Psoas muscle (tissue), 8 donors: ENCODE measurements around the gene BTK. TPM values are rescaled to one million over a fixed set of nuclear protein-coding genes. Genes with fewer than 3 reads are reported as not detected.

Experiments used
- ATAC-seq, 4 donors: fragments of 200-7000 bp; cut with Tn5 transposase; one replicate each; pipeline ENCODE4 v1.9.1; 2020; ENCODE audit warnings: moderate library complexity in 3 of 4, mild to moderate bottlenecking in 2 of 4
- DNase-seq, 2 donors: peaks; one replicate each; pipeline ENCODE4 v3.0.0-alpha.2; 2020
- H3K27ac ChIP-seq: fragments of 200-600 bp; one replicate; pipeline ENCODE4 v1.8.0; 2022
- H3K27me3 ChIP-seq, 3 donors: fragments of 200-600 bp in 1 of 3; one replicate each; pipeline versions ENCODE4 v1.6.1 to v1.8.0; 2013 to 2022; ENCODE audit warnings: low read length in 2 of 3, mild to moderate bottlenecking in 2 of 3, moderate library complexity in 1 of 3; ENCODE audit not compliant: insufficient read depth in 3 of 3
- H3K36me3 ChIP-seq, 2 donors: fragments of 200-600 bp in 1 of 2; one replicate each; pipeline versions ENCODE4 v1.6.1 to v1.8.0; 2013 to 2022; ENCODE audit warnings: low read depth in 1 of 2, mild to moderate bottlenecking in 1 of 2, moderate library complexity in 1 of 2; ENCODE audit not compliant: insufficient read depth in 1 of 2
- H3K4me1 ChIP-seq: fragments of 200-600 bp; one replicate; pipeline ENCODE4 v1.8.0; 2022
- H3K4me3 ChIP-seq: fragments of 200-600 bp; one replicate; pipeline ENCODE4 v1.8.0; 2022; ENCODE audit warnings: mild to moderate bottlenecking
- H3K9me3 ChIP-seq: fragments of 200-600 bp; one replicate; pipeline ENCODE4 v1.8.0; 2022
- CTCF ChIP-seq: fragments of 200-600 bp; IDR thresholded peaks from one replicate; pipeline ENCODE4 v1.8.0; 2022; ENCODE audit warnings: antibody characterized with exemption
- WGBS, 3 donors: extraction: QIAGEN DNeasy Blood & Tissue Kit; methylation state at CpG; one replicate each; pipeline versions ENCODE4 v1.1.6 to v1.1.7; 2013; 5-methylcytosine and 5-hydroxymethylcytosine counted together
- intact Hi-C, 2 donors: fragments of 100-400 bp; cut with DNase I; formaldehyde crosslinking; loops; one replicate each; pipeline versions ENCODE4 v1.11.0 to v1.14.2; 2022
- polyA plus RNA-seq, 3 donors: library from polyadenylated mRNA; stranded (reverse); fragments of 200-250 nt; gene quantifications; one replicate each; pipeline ENCODE4 v1.2.3, GENCODE V29; 2013
- total RNA-seq, 4 donors: library from RNA; stranded (reverse); fragmentation: NEBNext Ultra II Directional in 2 of 4; extraction: Animal tissue kit (Norgen Biotek cat#: 25700) in 2 of 4; gene quantifications; one replicate each; pipeline versions ENCODE4 v1.2.1 to v1.2.4, GENCODE V29; 2021 to 2023
- donor health status: healthy with polysubstance abuse.
- donor health status: DM: no; HTN: no; CAD: no; lungs with moderate emphysema.
- donor health status: Bipolar disorder and iron deficiency.
- donor health status: healthy.
- donor health status: DM: yes; HTN: yes; CAD: no.
- donor health status: DM: no; HTN: no; CAD: no.
- donor health status: DM: no; HTN: no; CAD: no.
- donor health status: DM: yes; HTN: yes; CAD: no.

BTK gene
- total and polyA plus RNA-seq, 7 donors = 0.27 to 2.0 (median 0.81) TPM

GRCh38 chrX:101419489-101419888, 33.5 kb upstream of the BTK start:
- no peaks in the 10 kb centered on the region for H3K4me1 ChIP-seq
- peaks cover 0 to 16% (median 0%) of the 10 kb centered on the region in 3 donors for H3K27me3 ChIP-seq
- no peak for ATAC-seq
- no peak for DNase-seq
- intact Hi-C loops = loop anchor here (5.0 to 10.0 kb wide), 5 partner anchors 133 to 505 kb away; partner anchors contain the start of gene ARMCX1 (in 1 of the 2)
- H3K4me3 ChIP-seq = peak overlapping the region; percentile 66
- no peaks in the 10 kb centered on the region for H3K9me3 ChIP-seq
- 58 to 95% (median 71%) methylated on average over 2 of the region's 2 CpGs for WGBS, 3 donors
- peaks cover 0 to 15% of the 10 kb centered on the region in 2 donors for H3K36me3 ChIP-seq
- TF ChIP-seq CTCF = no peak
- no peak overlapping the region for H3K27ac ChIP-seq

DNA sequence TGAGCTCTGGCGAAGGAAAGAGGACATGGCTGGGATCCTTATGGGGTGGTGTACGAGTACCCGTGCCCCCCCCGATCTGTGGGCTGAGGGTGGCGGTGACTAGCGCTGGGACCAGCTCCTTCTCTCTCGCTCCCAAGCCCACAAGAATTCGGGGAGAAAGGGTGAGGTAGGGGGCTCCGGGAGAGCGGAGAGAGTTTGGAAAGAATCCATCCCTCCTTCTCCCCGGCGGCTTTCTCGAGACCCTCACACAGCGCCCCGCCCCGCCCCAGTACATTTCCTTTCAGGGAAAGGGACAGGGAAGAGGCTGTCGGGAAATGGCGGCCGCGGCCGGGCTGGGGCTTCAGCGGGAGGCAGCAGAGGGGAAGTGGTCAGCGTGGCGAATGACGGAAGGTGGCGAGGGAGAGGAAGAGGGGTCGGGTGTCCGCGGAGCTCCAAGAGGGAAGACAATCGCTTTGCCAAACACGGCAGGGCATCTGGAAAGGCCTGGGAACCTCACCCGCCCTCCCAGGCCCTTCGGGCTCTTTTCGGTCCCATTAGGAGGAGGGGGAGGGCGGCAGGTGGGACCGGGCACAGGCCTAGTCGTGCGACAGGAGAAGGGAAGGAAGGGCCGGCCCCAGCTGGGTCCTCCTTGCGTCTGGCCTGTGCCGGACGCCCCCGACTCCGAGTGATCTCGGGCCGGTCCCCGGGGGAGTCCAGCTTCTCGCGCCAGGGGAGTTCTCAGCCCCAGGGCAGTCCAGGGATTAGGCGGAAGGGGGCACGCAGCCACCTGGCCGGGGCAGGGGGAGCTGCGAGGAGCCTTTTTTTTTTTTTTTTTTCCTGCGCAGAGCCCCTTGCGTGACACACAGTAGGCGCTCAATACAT, 32.2 kb upstream of the BTK start:
- intact Hi-C loops = loop anchor here (5.0 to 10.0 kb wide), 5 partner anchors 134 to 507 kb away; partner anchors contain the start of gene ARMCX1 (in 1 of the 2)
- peak overlapping the region; percentile 66 for H3K4me3 ChIP-seq
- H3K27me3 ChIP-seq = peaks cover 0 to 16% (median 0%) of the 10 kb centered on the region in 3 donors
- peaks cover 0 to 5% of the 10 kb centered on the region in 2 donors for H3K36me3 ChIP-seq
- no peaks in the 10 kb centered on the region for H3K9me3 ChIP-seq
- ATAC-seq (peak; percentile 74 to 84 (median 80)), DNase-seq (peak; percentile 62 to 81)
- H3K27ac ChIP-seq = peak overlapping the region; percentile 84
- no peaks in the 10 kb centered on the region for H3K4me1 ChIP-seq
- TF ChIP-seq CTCF = no peak
- 1 to 19% (median 2%) methylated on average over 16 to 55 of the region's 56 CpGs for WGBS, 3 donors

- H3K4me3 ChIP-seq = no peak overlapping the region
- intact Hi-C loops = loop anchor here (5.0 to 10.0 kb wide), 5 partner anchors 135 to 508 kb away; partner anchors contain the start of gene ARMCX1 (in 1 of the 2)
- no peak for TF ChIP-seq CTCF
- H3K27me3 ChIP-seq = peaks cover 0 to 16% (median 0%) of the 10 kb centered on the region in 3 donors
- ATAC-seq = no peak
- 67 to 84% (median 78%) methylated on average over 4 of the region's 4 CpGs for WGBS, 3 donors
- H3K27ac ChIP-seq = no peak overlapping the region
- DNase-seq = no peak
- H3K4me1 ChIP-seq = peaks cover 4% of the 10 kb centered on the region
- peaks cover 0 to 15% of the 10 kb centered on the region in 2 donors for H3K36me3 ChIP-seq
- H3K9me3 ChIP-seq = no peaks in the 10 kb centered on the region
Observed at GRCh38 chrX:101417190-101417589, 31.2 kb upstream of the BTK start.

- WGBS, 3 donors = 79 to 98% (median 96%) methylated on average over 7 of the region's 7 CpGs
- no peak for TF ChIP-seq CTCF
- Histone ChIP-seq H3K4me1 (peaks cover 5% of the 10 kb centered on the region), H3K27ac (no peak overlapping the region), H3K9me3 (no peaks in the 10 kb centered on the region), H3K36me3 (peaks cover 0 to 16% of the 10 kb centered on the region in 2 donors), H3K4me3 (no peak overlapping the region), H3K27me3 (peaks cover 0 to 16% (median 0%) of the 10 kb centered on the region in 3 donors)
- intact Hi-C loops = loop anchor here (5.0 to 10.0 kb wide), 5 partner anchors 136 to 508 kb away; partner anchors contain the start of gene ARMCX1 (in 1 of the 2)
- DNase-seq (no peak), ATAC-seq (no peak)
Observed at GRCh38 chrX:101416691-101417090, 30.7 kb upstream of the BTK start.
